GM12874 (cell line): ENCODE data around the gene MTG1.

Source experiments
- CTCF ChIP-seq: IDR thresholded peaks from 2 replicates; pipeline ENCODE4 v1.5.1; 2011; ENCODE audit warnings: low read depth, mild to moderate bottlenecking, control low read depth, low read length, moderate library complexity; ENCODE audit not compliant: insufficient read depth

The MTG1 gene

GRCh38 chr10:133391761-133392518 lies 2.0 kb upstream of the MTG1 start:
- no peak for TF ChIP-seq CTCF

GRCh38 chr10:133393401-133394063 lies 425 bp upstream of the MTG1 start:
- TF ChIP-seq CTCF, result no peak

GRCh38 chr10:133394801-133395221 lies 854 bp downstream of the MTG1 start:
- no peak for TF ChIP-seq CTCF

GRCh38 chr10:133396035-133396624 lies 2.2 kb downstream of the MTG1 start:
- no peak for TF ChIP-seq CTCF

- TF ChIP-seq CTCF, result no peak
These were observed 4.0 kb downstream of the MTG1 start for GRCh38 chr10:133397938-133398337.

GRCh38 chr10:133399123-133399601 lies 5.2 kb downstream of the MTG1 start:
- TF ChIP-seq CTCF, result no peak
